ENCODE results near the gene SLC44A3. TPM values are rescaled to one million over a fixed set of nuclear protein-coding genes. Genes with fewer than 3 reads are reported as not detected.
A peak's percentile ranks its signal among the peaks of the same experiment; 100 is the strongest.

Gene SLC44A3
- total RNA-seq, 1 experiment from 2014 or later: 3.4 TPM

DNA sequence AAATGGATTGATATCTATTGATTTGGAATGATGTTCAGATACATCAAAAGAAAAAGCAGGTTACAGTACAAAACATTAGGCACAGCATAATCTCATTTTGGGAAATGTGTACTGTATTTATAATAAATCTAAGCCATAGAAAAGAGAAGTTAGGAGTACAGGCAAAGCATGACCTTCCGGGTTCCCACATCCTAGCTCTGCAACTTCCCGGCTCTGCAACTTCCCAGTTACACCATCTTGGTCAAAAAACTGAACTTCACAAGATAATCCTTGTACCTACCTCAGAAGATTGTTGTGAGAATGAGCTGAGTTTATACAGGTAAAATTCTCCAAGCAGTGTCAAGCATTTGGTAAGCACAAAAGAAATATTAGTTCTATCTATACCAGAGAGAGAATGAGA lies 21.7 kb upstream of the SLC44A3 start:
- no peak for DNase-seq (ENCODE audit: extremely low read depth, low read depth)

DNA sequence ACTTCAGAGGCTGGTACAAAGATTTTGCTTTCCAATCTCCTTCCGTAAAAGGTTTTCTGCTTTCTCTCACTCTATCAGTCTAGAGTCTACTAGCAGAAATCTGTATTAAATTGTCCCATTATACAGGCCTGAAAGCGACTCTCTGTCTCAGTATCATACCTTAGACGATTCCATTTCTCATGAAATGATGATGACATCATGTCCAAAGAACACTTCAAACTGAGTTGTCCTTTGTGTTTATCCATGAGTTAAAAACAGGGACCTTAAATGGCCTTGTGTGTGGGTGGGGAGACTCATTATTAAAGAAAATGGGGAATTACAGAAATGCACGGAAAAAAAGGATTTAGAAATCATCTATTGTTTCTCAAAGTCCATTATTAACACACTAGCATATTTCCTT lies 21.0 kb upstream of the SLC44A3 start:
- no peak for DNase-seq (ENCODE audit: extremely low read depth, low read depth)

DNA sequence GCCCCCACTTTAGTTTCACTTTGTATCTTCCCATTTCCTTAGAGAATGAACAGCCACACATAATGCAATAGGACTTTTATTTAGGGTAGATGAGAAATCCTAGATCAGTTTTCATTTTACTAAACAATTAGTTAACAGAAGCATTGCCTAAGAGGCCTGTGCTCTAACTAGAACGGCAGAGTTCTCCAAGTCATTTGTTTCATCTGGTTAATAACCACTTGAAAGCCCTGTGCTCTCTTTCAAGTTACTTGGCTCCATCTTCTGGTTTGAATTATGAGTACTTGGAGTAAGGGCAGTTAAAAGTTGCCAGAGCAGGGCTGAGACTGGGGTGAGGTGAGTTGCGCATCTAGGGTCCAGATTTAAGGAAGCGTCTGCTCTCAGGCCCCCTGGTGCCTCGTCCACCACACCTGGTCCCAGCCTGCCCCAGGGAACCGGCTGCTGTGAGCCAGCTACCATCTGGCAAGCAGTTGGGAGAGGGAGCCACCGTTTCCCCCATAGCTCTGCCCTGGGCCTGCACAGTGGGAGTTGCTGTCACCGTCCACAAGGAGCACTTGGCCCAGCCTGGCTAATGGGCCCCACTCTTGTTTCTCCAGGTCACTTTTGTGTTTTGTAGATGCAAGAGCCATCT lies 18.1 kb upstream of the SLC44A3 start:
- peak; percentile 44 for DNase-seq (ENCODE audit: extremely low read depth, low read depth)

DNA sequence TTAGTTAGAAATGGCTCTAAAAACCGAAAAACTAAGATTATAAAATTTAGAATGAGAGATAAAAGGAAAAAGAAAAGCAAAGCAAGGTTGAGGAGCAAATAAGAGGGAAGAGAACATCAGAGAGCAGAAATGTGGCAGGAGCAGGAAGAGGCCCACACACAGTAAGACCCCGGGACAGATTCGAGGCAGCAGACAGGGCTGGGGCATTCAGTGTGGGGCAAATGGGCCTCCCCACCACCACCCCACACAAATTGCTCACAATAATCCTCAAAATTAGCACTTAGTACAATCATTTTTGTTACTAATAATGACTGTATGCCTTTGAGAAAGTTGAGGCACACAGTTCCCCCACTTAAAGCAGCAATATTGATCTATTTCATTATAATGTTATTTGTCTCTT lies 17.1 kb upstream of the SLC44A3 start:
- no peak for DNase-seq (ENCODE audit: extremely low read depth, low read depth)

DNA sequence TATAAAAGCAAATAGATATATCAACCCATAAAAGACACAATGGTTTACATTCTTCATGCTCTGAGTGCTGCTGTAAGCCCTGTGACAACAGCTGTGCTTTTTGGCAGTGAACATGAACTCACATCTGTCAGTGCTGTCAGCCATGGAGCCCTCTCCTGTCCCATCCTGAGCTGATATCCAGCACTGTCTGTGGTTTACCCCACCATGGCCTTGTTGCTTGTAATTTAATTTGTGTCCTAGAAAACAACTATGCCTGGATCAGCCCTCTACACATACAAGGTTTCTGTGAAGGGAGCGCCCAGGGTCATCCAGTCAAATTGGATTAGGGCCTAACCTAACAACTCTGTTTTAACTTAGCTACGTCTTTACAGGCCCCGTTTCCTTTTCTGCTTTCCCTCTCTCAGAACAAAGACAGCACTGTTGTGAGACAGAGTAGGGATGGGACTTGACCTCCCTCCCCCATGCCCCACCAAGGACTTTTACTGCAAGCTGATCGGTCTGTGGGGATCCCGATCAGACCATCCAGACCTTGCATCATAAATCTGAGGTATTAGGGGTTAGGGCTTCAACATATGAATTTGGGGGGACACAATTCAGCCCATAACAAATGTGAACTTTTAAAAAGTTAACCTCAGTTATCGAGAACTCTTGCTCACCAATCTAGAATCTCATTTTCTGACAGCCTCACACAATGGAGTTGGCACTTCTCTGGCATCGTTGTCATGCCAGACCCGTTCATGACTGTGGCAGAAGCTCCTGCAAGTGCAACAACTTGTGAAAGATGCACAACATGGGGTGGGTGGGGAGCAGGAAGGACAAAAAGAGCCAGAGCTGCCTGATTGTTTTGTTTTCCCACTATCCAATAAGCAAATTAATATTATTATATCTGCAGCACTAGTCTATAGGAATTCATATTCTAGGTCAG lies 16.4 kb upstream of the SLC44A3 start:
- DNase-seq (ENCODE audit: extremely low read depth, low read depth): no peak

DNA sequence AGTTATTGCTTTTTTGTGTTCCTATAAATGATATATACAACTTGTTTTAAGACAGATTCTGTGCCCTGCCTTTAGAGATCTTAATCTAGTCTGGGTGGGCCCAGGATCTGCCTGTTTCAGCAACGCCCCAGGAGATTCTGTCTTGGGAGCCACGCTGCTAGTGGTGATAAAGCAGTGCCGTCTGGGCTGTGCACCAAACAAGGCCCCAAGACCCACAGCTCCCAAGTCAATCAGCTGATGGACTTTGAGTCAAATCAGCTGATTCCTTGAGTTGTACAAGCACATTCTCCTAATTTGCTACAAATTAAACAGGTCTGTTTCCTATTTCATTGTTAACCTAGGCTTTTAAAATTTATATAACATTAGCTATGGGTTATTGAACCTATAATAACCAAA lies 15.7 kb upstream of the SLC44A3 start:
- DNase-seq (ENCODE audit: extremely low read depth, low read depth): no peak

DNA sequence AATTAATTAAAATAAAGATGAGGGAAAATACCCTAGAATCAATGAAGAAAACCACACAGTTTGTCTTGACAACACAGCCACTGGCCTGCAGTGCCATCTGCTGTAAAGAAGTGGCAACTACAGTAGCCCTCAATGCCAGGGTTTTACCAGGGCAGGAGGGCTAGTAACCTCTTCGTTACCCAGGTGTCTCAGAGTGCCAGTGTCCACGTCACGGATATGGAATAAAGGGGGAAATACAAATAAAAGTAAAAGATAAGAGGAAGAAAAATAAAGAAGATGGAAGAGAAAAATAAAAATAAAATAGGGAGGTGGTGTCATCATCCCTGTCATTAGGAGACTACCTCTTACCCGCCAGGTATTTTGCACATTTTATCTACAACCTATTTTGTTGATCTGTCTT lies 14.2 kb upstream of the SLC44A3 start:
- peak; percentile 41 for DNase-seq (ENCODE audit: extremely low read depth, low read depth)

DNA sequence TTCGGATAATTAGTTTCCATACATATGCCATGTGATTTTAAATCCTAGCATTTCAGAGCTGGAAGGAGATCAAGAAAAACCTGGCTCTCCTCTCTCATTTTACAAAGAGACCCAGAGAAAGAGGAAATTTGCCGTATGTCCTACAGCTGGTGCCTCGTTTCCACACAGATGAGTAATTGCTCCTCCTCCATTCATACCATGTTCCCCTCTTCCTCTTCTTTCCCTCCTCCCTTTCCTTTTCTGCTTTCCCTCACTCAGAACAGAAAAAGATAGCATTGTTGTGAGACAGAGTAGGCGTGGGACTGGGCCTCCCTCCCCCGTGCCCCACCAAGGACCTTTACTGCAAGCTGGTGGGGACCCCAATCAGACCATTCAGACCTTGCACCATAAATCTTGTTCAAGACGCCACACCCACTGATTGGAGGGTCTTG lies 13.7 kb upstream of the SLC44A3 start:
- DNase-seq (ENCODE audit: extremely low read depth, low read depth): no peak

DNA sequence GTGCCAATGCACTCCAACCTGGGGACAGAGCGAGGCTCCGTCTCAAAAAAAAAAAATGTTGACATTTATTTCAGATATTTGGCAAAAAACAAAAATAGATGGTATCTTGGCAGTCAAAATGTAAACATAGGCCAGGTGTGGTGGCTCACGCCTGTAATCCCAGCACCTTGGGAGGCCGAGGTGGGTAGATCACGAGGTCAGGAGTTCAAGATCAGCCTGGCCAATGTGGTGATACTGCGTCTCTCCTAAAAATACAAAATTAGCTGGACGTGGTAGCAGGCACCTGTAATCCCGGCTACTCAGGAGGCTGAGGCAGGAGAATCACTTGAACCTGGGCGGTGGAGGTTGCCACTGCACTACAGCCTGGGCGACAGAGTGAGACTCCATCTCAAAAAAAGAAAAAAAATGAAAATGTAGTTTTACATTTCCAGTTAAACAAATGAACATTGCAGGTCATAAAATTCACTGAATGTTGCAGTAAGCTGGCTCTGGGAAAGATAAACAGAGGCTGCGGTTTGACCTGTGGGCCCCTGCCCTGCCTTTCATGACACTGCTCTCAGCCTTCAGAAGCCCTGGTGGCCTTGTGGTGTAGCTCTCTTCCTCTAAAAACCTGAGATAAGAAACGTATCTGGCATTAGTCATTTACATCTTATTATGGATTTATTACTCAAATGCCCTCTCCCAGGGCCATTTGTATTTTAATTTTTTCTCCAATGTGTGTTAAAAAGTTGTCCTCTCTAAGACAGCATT lies 12.2 kb upstream of the SLC44A3 start:
- no peak for DNase-seq (ENCODE audit: extremely low read depth, low read depth)

DNA sequence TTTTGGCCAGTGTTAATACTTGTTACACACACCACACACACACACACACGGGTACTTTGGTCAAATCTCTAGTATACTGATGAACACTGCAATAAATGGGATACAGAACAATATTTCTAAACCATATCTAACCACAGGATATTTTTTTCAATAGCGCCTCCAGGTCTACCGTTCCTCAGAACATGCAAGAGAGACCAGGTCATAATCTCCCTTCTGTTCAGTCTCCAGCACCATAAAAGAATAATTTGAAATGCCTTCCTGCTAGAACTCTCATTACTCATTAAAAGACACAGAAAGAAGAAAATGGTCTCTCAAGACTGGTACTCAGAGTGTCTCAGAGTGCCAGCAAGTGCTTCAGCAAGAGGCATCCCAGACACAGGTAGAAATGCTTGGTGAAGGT lies 11.5 kb upstream of the SLC44A3 start:
- DNase-seq (ENCODE audit: extremely low read depth, low read depth): no peak

DNA sequence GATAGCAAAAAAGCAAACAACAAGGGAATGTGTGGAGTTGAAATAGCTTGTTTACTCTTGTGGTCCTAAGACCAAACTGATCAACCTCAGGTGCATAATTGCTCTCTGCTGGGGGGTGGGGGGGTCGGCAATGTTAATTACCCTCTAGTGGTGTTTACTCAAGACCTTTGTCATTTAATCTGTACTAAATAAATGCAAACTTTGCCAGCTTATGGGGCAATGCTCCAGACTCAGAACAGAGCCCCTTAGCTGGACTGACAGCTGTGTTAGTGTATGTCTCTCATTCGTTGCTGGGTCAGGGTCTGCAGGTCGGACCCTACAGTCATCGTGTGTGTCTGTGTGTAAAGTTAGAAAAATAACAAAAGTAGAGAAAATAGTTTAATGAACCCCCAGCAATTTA lies 7.2 kb upstream of the SLC44A3 start:
- DNase-seq (ENCODE audit: extremely low read depth, low read depth): no peak

DNA sequence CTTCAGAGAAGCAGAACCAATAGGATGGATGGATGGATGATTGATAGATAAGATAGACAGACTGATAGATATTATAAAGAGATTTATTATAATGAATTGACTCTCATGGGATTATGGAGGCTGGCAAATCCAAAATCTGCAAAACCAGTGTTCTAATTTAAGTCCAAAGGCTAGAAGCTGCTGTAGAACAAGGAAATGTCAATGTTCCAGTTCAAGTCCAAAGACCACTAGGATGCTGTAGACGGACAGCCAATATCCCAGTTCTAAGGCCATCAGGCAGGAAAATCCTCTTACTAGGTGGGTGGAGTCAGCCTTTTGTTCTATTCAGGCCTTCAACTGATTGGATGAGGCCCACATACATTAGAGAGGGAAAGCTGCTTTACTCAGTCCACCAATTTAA lies 4.1 kb upstream of the SLC44A3 start:
- DNase-seq (ENCODE audit: extremely low read depth, low read depth): no peak

DNA sequence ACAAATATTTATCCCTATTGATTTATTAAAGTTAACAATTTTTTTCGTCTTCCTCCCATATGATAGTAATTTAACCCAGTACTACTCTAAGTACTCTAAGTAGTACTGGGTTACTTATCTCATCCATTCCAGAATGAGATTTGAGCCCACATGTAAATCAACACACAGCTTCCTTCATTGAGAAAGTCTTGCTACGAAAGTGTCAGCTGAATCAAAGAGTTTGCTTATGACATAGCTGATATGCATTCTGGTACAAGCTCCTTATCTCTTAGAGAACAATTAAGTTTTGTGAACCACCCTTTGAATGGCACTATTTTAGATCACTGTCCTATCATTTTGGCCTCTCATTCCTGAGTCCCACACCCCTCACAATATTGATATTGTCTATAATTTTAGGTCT lies 2.4 kb upstream of the SLC44A3 start:
- no peak for DNase-seq (ENCODE audit: extremely low read depth, low read depth)

DNA sequence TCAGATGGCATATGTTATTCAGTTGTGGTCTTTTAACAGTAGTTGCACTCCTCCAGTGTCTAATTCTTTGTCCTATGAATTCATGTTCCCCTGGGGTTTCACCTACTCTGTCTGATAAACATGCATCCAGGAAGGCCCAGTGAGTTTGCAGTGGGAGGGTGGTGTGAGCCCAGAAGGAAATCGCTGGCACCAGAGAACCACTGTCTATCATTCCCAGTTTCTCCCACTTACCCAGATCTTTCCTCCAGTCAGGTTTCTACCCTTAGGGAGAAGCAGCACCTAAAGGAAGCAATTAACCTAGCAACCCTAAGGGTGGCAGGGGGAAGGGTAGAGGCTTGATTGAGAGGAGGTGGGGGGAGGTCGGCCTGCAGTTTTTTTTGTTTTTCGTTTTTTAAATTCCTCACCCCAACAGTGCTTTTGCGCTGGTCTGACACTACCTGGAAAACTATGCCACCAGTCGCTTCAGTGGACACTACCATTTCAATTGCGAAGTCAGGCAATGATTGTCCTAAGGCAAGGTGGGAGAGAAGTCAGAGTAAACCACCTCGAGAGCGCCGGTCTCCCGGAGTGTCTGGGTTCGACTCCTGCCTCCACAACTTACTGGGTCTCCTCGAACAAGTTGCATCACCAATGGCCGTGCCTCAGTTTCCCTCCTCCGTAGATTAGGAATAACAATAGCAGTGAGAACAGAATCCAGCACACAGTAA lies 766 bp upstream of the SLC44A3 start:
- no peak for DNase-seq (ENCODE audit: extremely low read depth, low read depth)

DNA sequence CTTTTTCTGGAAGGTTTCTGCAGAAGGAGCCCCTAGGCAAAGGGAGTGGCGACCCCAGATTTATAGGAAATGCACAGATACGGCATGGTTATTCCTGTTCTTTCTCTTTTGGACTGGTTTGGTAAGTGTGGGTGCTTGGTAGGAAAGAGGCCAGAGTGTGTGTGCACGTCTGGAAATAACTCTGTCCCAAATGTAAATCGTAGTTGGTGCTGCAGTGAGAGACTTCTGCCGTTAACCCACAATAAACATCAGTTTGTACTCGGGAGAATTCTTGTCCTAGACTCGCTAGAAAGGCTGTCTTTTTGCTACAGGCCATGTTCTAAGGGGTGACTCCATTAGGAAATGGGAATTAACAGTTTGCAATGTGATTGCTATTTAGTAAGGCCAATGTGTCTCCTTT lies 779 bp downstream of the SLC44A3 start:
- DNase-seq (ENCODE audit: extremely low read depth, low read depth): no peak

DNA sequence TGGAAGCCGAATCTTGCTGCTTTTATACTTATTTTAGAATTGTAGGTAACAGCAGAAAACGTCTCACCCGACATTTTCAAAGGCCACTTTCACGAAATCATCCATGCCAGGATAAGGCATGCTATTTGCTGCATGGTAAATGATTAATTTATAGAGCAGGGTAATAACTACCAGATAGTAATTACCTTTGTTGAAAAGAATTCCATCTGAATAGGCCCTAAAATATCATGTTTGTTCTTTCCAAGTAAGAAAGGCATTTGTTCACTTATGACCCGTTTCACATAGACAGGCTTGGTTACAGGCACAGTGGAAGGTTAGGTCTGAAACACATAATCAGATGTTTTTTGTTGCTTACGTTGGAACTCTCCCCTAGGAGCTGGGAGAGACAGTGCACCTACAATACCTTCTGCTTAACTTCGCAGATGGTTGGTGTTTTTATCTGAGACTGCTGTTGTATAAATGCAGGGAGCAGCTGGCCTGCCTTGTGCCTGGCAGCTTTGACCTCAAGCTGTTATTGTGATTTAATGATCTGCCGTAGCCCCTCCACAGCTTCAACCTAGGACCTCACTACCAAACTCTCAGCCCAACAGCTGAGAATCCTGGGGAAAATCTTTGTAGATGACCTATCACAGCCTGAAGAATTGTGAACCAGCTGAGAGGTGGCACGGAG lies 1.6 kb downstream of the SLC44A3 start:
- no peak for DNase-seq (ENCODE audit: extremely low read depth, low read depth)

DNA sequence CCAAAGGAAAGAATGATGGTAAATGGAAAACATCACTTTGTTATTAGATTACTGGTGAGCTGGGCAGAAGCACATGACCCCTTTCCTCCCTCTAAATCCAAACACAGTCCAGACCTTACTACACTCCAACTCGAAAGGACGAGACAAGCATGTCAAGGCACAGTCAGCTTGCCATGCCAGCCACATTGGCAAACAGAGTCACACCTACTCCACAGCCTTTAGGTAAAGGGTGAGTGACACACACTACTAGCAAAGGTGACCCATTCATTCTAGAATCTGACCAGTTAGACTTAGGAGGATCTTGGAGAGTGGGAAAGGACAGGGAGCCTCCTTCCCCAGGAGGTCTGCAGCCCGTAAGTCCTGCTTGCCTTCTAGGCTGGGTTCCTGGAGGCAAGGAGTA lies 3.0 kb downstream of the SLC44A3 start:
- no peak for DNase-seq (ENCODE audit: extremely low read depth, low read depth)

DNA sequence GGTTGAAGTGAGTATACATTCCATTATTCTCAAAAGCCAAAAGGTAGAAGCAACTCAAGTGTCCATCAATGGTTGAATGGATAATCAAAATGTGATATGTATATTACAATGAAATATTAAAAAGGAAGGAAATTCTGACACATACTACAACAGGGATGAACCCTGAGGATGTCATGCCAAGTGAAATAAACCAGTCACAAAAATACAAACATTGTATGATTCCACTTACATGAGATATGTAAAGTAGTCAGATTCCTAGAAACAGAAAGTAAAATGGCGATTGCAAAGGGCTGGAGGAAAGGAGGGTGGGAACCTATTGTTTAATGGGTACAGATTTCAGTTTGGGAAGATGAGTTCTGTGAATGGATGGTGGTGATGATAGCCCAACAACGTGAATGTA lies 5.8 kb downstream of the SLC44A3 start:
- no peak for DNase-seq (ENCODE audit: extremely low read depth, low read depth)

DNA sequence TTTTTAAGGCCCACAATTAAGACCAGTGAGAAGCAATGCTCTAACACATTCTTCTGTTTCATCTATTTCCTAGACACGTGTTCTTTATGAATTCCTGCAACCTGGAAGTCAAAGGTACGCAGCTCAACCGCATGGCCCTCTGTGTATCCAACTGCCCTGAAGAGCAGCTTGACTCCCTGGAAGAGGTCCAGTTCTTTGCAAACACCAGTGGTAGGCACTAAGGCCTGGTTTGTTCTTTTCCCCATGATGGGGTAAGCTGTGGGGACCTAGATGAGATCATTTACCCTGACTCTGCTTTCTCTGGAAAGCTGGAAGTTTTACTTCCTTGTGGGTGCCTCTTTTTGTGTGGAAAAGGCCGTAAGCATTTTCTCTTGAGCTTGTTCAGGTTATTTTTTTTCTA lies 7.3 kb downstream of the SLC44A3 start:
- DNase-seq (ENCODE audit: extremely low read depth, low read depth): no peak

DNA sequence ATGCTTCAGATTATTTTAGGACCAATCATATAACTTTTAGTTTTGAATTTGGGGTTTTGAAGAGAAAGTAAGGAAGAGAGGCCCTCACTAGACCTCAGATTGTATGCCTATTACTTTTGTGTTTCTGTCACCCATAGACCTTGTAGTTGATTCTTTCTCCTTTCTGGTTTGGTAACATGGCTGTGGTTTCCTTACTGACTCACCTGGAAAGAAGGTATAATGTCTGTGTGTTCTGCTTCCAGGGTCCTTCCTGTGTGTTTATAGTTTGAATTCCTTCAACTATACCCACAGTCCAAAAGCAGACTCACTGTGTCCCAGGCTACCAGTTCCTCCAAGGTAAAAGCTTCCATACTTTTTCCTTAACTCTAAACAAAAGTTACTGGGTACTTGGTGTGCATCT lies 8.1 kb downstream of the SLC44A3 start:
- no peak for DNase-seq (ENCODE audit: extremely low read depth, low read depth)

Data from NCI-H460 (cell line).